HFF-Myc (cell line): ENCODE data around the gene LRRC57.
"Not testable (repeated sequence)": the region's sequence is repeated elsewhere in the genome, so short reads cannot be mapped to it uniquely, and the experiment has no call there.

Experiments used
- DNase-seq: peaks from one replicate; pipeline ENCODE4 v3.0.0-alpha.2; 2011; ENCODE audit warnings: low read depth; ENCODE audit errors: extremely low read depth
- H3K4me3 ChIP-seq: replicated peaks from 2 replicates; pipeline ENCODE4 v1.5.1; 2011; ENCODE audit warnings: low read depth, mild to moderate bottlenecking, control low read depth, low read length
- CTCF ChIP-seq: IDR thresholded peaks from 2 replicates; pipeline ENCODE4 v1.5.1; 2012; ENCODE audit warnings: mild to moderate bottlenecking, low read depth, low read length, control low read depth; ENCODE audit errors: missing control alignments

The LRRC57 gene

GRCh38 chr15:42576776-42577175 is 28.2 kb upstream of the LRRC57 start:
- no peak for TF ChIP-seq CTCF
- H3K4me3 ChIP-seq, result peak overlapping the region; percentile 85
- DNase-seq, result no peak

GRCh38 chr15:42576040-42576594 is 27.5 kb upstream of the LRRC57 start:
- no peak for DNase-seq
- no peak for TF ChIP-seq CTCF
- H3K4me3 ChIP-seq, result peak overlapping the region; percentile 85

DNA sequence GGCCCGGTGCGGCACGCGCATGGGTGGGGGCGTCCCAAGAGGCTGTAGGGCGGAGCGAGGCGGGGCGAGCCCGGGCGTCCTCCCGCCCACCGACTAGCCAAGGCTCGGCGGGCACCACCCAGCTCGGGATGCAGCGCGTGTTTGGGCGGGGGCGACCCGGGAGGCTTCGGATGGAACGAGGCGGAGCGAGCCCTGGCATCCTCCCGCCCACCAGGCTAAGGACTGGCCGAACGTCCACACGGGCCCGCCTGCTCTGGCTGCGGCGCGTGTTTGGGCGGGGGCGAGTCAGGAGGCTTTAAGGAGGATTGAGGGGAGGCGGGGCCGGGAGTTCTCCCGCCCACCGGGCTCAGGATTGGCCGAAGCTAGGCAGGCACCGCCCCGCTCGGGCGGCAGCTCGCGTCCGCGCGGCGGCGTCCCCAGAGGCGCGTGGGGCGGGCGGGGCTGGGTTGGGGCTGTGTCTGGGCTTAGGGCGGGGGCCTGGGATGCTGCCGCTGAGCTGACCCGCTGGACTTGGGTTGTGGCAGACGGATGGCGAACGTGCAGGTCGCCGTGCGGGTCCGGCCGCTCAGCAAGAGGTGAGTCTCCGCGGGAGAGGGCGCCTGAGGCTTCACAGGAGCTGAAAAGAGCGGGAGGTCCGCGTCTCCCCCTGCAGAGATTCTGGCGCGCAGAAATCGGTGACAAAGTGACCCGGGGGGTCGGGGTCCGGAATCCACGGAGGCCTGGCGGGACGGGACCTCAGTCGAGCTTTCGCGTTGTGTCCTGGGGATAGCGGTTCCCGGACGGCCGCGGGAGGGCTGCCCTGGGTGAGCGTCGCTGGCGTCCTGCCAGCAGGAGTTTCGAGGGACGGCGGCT is 26.8 kb upstream of the LRRC57 start, which contains the start of gene STARD9:
STARD9 (plus strand) TSS at position 419 of the 852 bp plus-strand sequence; CDS start at position 529, 110 bp downstream.
- TF ChIP-seq CTCF, result no peak
- peak within 1 kb of the TSS; percentile 85 for H3K4me3 ChIP-seq
- DNase-seq, result peak; percentile 93

GRCh38 chr15:42558739-42559138 is 10.1 kb upstream of the LRRC57 start:
- H3K4me3 ChIP-seq, result no peak overlapping the region
- TF ChIP-seq CTCF, result no peak
- no peak for DNase-seq

GRCh38 chr15:42556550-42557207 is 8.1 kb upstream of the LRRC57 start:
- DNase-seq, H3K4me3 ChIP-seq: not testable (repeated sequence)

DNA sequence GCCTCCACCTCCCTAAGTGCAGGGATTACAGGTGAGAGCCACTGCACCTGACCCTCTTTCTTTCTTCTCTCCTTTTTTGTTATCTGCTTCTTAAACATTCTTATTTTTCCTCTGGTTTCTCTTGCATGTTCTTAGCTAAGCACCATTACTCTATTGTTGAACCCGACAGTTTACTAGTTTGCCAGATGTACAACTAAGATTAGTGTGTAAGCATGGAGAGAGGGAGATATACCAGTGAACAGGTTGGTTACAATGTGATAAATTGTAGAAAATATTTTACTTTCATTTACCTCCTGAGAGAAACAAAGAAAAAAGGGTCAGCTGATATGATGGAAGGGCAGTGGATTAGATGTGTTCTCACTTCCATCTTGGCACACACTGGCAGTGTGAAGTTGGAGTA is 5.0 kb upstream of the LRRC57 start:
- no peak for DNase-seq
- no peak for TF ChIP-seq CTCF
- no peak overlapping the region for H3K4me3 ChIP-seq
